ENCODE results near the gene GH1. TPM values are rescaled to one million over a fixed set of nuclear protein-coding genes. Genes with fewer than 3 reads are reported as not detected.
"Not testable (repeated sequence)": the region's sequence is repeated elsewhere in the genome, so short reads cannot be mapped to it uniquely, and the experiment has no call there.

Gene GH1
- total RNA-seq, 2 donors from 2014 or later = not detected

DNA sequence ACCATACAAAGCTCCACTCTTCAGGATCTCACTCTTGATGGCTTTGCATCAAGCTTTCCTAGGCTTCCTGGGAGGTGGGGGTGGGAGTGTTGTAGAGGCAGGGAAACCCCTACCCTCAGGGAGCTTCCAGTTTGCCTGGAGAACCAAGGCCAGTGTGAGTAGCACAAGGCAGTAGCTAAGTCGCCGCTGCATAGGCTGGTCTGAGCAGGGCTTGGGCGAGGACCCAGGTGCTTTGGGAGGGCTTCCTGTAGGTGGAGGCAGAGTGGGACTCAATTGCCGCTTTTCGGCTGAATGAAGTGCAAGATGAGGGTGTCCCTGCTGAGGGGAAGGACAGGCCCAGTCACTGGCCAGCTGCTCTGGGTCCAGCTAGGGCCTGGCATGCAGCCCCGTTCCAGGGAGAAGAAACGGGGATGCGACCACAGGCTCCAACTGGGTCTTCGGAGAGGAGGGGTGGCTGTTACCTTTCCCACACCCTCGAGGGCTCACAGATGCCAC, 9.6 kb upstream of the GH1 start:
- peaks cover 14 to 16% of the 10 kb centered on the region in 2 donors for H3K4me1 Mint-ChIP-seq (ENCODE audit: low read depth in 2 of 2)
- no peak overlapping the region for H3K27ac Mint-ChIP-seq

GRCh38 chr17:63927464-63928171, 9.0 kb upstream of the GH1 start:
- ATAC-seq = no peak
- Mint-ChIP-seq H3K36me3 (no peaks in the 10 kb centered on the region), H3K9me3 (no peaks in the 10 kb centered on the region), H3K4me1 (ENCODE audit: low read depth in 2 of 2) (peaks cover 13 to 15% of the 10 kb centered on the region in 2 donors), H3K27me3 (no peaks in the 10 kb centered on the region), H3K4me3 (no peak overlapping the region), H3K27ac (no peak overlapping the region)
- DNase-seq (ENCODE audit: low spot score) = no peak

More for the DNA sequence above, 9.6 kb upstream of the GH1 start:
- Mint-ChIP-seq H3K9me3 (no peaks in the 10 kb centered on the region), H3K27me3 (no peaks in the 10 kb centered on the region), H3K36me3 (no peaks in the 10 kb centered on the region), H3K4me3 (no peak overlapping the region)
- no peak for ATAC-seq
- no peak for DNase-seq (ENCODE audit: low spot score)

DNA sequence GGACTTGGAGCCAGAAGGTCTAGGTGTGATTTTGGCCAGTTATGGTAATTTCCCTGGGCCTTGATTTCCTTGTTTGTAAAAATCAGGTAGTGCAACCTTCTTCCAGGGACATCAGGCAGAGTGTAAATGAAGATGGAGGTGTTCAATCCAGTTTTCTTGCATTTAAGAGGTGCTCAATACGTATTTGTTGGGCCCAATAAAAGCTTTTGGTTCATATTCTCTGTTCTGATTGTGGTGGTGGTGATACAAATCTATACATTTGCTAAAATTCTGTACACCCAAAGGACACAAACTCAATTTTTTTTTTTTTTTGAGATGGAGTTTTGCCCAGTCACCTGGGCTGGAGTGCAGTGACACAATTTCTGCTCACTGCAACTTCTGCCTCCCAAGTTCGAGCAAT, 7.5 kb upstream of the GH1 start:
- Mint-ChIP-seq H3K27ac (no peak overlapping the region), H3K4me1 (ENCODE audit: low read depth in 2 of 2) (peaks cover 6 to 9% of the 10 kb centered on the region in 2 donors), H3K9me3 (no peaks in the 10 kb centered on the region), H3K4me3 (no peak overlapping the region), H3K27me3 (no peaks in the 10 kb centered on the region), H3K36me3 (no peaks in the 10 kb centered on the region)
- DNase-seq (ENCODE audit: low spot score) (no peak), ATAC-seq (no peak)

- ATAC-seq = no peak
- no peak overlapping the region for H3K27ac Mint-ChIP-seq
- H3K27me3 Mint-ChIP-seq = no peaks in the 10 kb centered on the region
- H3K4me3 Mint-ChIP-seq = no peak overlapping the region
- no peaks in the 10 kb centered on the region for H3K9me3 Mint-ChIP-seq
- H3K36me3 Mint-ChIP-seq = no peaks in the 10 kb centered on the region
- DNase-seq (ENCODE audit: low spot score) = no peak
- peaks cover 1 to 5% of the 10 kb centered on the region in 2 donors for H3K4me1 Mint-ChIP-seq (ENCODE audit: low read depth in 2 of 2)
These were observed 7.0 kb upstream of the GH1 start for GRCh38 chr17:63925615-63926014.

DNA sequence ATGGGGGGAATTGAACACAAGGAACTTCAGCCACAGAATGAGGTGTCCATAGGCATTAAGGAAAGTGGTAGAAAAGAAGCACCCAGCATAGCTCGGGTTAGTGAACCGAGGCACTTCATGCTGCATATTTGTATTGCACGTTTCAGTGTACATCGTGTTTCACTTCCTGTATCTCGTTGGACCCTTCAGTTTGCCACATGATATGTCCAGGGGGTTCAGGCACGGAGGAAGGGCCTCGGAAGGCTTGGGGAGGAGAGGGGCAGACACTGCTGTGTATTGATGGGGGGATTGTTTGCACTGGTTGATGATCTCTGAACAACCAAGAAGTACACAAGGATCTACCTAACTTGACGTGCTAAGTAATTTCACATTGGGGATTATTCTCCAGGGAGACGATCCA, 3.8 kb upstream of the GH1 start:
- not testable (repeated sequence) for H3K27me3 Mint-ChIP-seq; H3K4me1 Mint-ChIP-seq (ENCODE audit: low read depth in 2 of 2); H3K27ac Mint-ChIP-seq; H3K9me3 Mint-ChIP-seq; H3K4me3 Mint-ChIP-seq; H3K36me3 Mint-ChIP-seq; DNase-seq (ENCODE audit: low spot score); ATAC-seq

- not testable (repeated sequence) for ATAC-seq; H3K4me3 Mint-ChIP-seq; H3K9me3 Mint-ChIP-seq; H3K27me3 Mint-ChIP-seq; H3K27ac Mint-ChIP-seq; H3K36me3 Mint-ChIP-seq; H3K4me1 Mint-ChIP-seq (ENCODE audit: low read depth in 2 of 2)
- DNase-seq (ENCODE audit: low spot score) = peak; percentile 38
These were observed 2.1 kb upstream of the GH1 start for GRCh38 chr17:63920779-63921178.

GRCh38 chr17:63920050-63920449, 1.4 kb upstream of the GH1 start:
- H3K4me1 Mint-ChIP-seq (ENCODE audit: low read depth in 2 of 2); H3K36me3 Mint-ChIP-seq; ATAC-seq; H3K4me3 Mint-ChIP-seq; DNase-seq (ENCODE audit: low spot score); H3K27me3 Mint-ChIP-seq; H3K27ac Mint-ChIP-seq; H3K9me3 Mint-ChIP-seq: not testable (repeated sequence)

DNA sequence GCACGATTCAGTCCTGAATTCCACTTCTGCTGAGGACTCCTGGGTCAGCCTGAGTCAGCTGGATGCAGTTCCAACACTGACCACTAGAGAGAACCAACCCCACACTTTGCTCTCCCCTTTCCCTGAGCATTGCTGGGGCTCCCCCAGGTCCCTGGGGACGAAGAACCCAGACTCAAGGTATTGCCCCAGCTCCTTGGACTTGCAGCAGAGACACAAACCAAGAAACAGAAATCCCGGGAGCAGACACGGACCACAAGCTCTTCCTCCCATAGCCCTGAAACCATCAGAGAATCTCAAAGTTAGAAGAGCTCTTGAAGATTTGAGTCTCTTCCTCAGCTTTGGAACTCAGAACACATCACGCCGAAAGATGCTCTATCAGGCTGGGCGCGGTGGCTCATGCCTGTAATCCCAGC, 678 bp upstream of the GH1 start:
- H3K4me1 Mint-ChIP-seq (ENCODE audit: low read depth in 2 of 2) = peaks cover 6 to 9% of the 10 kb centered on the region in 2 donors
- ATAC-seq (peak; percentile 89 to 91), DNase-seq (ENCODE audit: low spot score) (peak; percentile 77)
- no peaks in the 10 kb centered on the region for H3K9me3 Mint-ChIP-seq
- no peak overlapping the region for H3K4me3 Mint-ChIP-seq
- H3K36me3 Mint-ChIP-seq = no peaks in the 10 kb centered on the region
- peak overlapping the region in 1 of 2 donors; percentile 85 for H3K27ac Mint-ChIP-seq
- H3K27me3 Mint-ChIP-seq = peaks cover 0 to 4% of the 10 kb centered on the region in 2 donors

- DNase-seq (ENCODE audit: low spot score) = no peak
- Mint-ChIP-seq H3K4me1 (ENCODE audit: low read depth in 2 of 2) (peaks cover 6 to 9% of the 10 kb centered on the region in 2 donors), H3K4me3 (no peak overlapping the region), H3K36me3 (no peaks in the 10 kb centered on the region), H3K27me3 (peaks cover 0 to 4% of the 10 kb centered on the region in 2 donors), H3K27ac (no peak overlapping the region), H3K9me3 (no peaks in the 10 kb centered on the region)
- no peak for ATAC-seq
These were observed 334 bp downstream of the GH1 start for GRCh38 chr17:63918305-63918704.

DNA sequence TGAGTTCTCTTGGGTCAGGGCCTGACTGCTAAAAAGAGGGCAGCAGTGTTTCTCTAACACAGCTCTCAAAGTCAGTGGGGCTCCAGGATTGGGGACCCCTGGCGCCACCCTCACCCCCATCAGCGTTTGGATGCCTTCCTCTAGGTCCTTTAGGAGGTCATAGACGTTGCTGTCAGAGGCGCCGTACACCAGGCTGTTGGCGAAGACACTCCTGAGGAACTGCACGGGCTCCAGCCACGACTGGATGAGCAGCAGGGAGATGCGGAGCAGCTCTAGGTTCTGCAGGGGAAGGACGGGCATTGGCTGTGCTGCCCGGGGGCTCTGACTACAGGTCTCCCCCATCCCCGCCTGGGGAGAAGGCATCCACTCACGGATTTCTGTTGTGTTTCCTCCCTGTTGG, 993 bp downstream of the GH1 start:
- ATAC-seq = no peak
- H3K4me1 Mint-ChIP-seq (ENCODE audit: low read depth in 2 of 2) = peaks cover 6 to 9% of the 10 kb centered on the region in 2 donors
- H3K27me3 Mint-ChIP-seq = peaks cover 0 to 4% of the 10 kb centered on the region in 2 donors
- H3K4me3 Mint-ChIP-seq = no peak overlapping the region
- H3K27ac Mint-ChIP-seq = no peak overlapping the region
- no peak for DNase-seq (ENCODE audit: low spot score)
- no peaks in the 10 kb centered on the region for H3K36me3 Mint-ChIP-seq
- no peaks in the 10 kb centered on the region for H3K9me3 Mint-ChIP-seq

- not testable (repeated sequence) for H3K27me3 Mint-ChIP-seq; H3K4me1 Mint-ChIP-seq (ENCODE audit: low read depth in 2 of 2); H3K27ac Mint-ChIP-seq; ATAC-seq; DNase-seq (ENCODE audit: low spot score); H3K36me3 Mint-ChIP-seq; H3K9me3 Mint-ChIP-seq; H3K4me3 Mint-ChIP-seq
These were observed 1.4 kb downstream of the GH1 start for GRCh38 chr17:63917206-63917605.

GRCh38 chr17:63916566-63917185, 2.0 kb downstream of the GH1 start:
- H3K4me3 Mint-ChIP-seq = no peak overlapping the region
- ATAC-seq (no peak), DNase-seq (ENCODE audit: low spot score) (no peak)
- H3K27me3 Mint-ChIP-seq = peaks cover 0 to 4% of the 10 kb centered on the region in 2 donors
- no peak overlapping the region for H3K27ac Mint-ChIP-seq
- H3K9me3 Mint-ChIP-seq = no peaks in the 10 kb centered on the region
- peaks cover 6 to 9% of the 10 kb centered on the region in 2 donors for H3K4me1 Mint-ChIP-seq (ENCODE audit: low read depth in 2 of 2)
- no peaks in the 10 kb centered on the region for H3K36me3 Mint-ChIP-seq

DNA sequence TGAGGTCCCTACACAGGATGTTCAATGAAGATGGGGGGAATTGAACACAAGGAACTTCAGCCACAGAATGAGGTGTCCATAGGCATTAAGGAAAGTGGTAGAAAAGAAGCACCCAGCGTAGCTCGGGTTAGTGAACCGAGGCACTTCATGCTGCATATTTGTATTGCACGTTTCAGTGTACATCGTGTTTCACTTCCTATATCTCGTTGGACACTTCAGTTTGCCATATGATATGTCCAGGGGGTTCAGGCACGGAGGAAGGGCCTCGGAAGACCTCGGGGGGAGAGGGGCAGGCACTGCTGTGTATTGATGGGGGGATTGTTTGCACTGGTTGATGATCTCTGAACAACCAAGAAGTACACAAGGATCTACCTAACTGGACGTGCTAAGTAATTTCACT, 2.9 kb downstream of the GH1 start:
- not testable (repeated sequence) for H3K4me3 Mint-ChIP-seq; H3K27ac Mint-ChIP-seq; ATAC-seq; H3K27me3 Mint-ChIP-seq; H3K36me3 Mint-ChIP-seq; DNase-seq (ENCODE audit: low spot score); H3K9me3 Mint-ChIP-seq
- H3K4me1 Mint-ChIP-seq (ENCODE audit: low read depth in 2 of 2) = peaks cover 10 to 12% of the 10 kb centered on the region in 2 donors

DNA sequence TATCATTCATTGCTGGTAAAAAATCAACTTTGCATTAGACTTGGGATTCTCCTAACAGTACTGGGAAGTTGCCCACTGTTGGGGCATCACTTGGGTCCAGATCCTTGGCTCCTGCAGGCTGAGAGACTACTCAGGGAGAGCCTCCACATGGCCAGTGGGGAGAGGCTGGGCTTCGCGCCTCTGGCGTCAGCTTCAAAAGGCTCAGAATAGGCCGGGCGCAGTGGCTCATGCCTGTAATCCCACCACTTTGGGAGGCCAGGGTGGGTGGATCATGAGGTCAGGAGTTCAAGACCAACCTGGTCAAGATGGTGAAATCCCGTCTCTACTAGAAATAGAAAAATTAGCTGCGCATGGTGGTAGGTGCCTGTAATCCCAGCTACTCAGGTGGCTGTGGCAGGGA, 4.2 kb downstream of the GH1 start:
- no peak for ATAC-seq
- Mint-ChIP-seq H3K27me3 (peaks cover 0 to 4% of the 10 kb centered on the region in 2 donors), H3K27ac (no peak overlapping the region), H3K4me1 (ENCODE audit: low read depth in 2 of 2) (peaks cover 8 to 9% of the 10 kb centered on the region in 2 donors), H3K36me3 (no peaks in the 10 kb centered on the region), H3K9me3 (no peaks in the 10 kb centered on the region), H3K4me3 (no peak overlapping the region)
- DNase-seq (ENCODE audit: low spot score) = no peak

Data from natural killer cell treated with Interleukin-12 subunit alpha and Interleukin-12 subunit beta and Interleukin-15 and Interleukin-18, amount 100 ng/mL, for 72 hours (primary cell).